GM18498 (cell line): Measurements from ENCODE around the gene SPIRE2.
"Not testable (repeated sequence)": the region's sequence is repeated elsewhere in the genome, so short reads cannot be mapped to it uniquely, and the experiment has no call there.

Experiments used
- ATAC-seq: cut with Tn5 transposase; IDR thresholded peaks from one replicate; pipeline ENCODE4 v1.9.1; 2021; ENCODE audit warnings: mild to moderate bottlenecking, moderate library complexity; ENCODE audit not compliant: unreplicated experiment

The SPIRE2 gene, protein sequence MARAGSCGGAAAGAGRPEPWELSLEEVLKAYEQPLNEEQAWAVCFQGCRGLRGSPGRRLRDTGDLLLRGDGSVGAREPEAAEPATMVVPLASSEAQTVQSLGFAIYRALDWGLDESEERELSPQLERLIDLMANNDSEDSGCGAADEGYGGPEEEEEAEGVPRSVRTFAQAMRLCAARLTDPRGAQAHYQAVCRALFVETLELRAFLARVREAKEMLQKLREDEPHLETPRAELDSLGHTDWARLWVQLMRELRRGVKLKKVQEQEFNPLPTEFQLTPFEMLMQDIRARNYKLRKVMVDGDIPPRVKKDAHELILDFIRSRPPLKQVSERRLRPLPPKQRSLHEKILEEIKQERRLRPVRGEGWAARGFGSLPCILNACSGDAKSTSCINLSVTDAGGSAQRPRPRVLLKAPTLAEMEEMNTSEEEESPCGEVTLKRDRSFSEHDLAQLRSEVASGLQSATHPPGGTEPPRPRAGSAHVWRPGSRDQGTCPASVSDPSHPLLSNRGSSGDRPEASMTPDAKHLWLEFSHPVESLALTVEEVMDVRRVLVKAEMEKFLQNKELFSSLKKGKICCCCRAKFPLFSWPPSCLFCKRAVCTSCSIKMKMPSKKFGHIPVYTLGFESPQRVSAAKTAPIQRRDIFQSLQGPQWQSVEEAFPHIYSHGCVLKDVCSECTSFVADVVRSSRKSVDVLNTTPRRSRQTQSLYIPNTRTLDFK

DNA sequence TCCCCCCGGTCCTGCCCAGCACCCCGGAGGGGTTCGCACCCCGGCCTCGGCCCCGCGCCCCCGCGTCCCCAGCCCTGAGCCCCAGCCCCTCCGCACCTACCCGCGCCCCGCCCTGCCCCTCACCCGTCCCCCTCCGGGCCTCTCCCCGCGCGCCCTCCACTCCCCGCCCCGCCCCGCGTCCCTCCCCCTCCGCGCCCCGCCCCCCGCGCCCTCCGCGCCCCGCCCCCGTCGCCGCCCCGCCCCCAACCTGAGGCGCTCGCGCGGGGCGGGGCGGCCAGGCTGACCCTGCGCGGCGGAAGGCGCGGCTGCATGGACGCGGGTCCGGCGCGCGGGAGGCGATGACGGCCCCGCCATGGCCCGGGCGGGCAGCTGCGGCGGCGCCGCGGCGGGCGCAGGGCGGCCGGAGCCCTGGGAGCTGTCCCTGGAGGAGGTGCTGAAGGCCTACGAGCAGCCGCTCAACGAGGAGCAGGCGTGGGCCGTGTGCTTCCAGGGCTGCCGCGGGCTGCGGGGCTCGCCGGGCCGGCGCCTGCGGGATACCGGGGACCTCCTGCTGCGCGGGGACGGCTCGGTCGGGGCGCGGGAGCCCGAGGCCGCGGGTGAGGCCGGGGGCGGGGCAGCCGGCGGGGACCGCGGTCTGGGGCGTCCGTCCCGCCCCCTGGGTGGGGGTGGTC lies at the start of gene SPIRE2:
TSS of gene SPIRE2 (plus strand) at position 277 of the 671 bp plus-strand sequence. CDS start at position 353, 76 bp downstream.
- peak; percentile 69 for ATAC-seq

- ATAC-seq = no peak
Measured at GRCh38 chr16:89779231-89779908, 48.9 kb upstream of the SPIRE2 start.

DNA sequence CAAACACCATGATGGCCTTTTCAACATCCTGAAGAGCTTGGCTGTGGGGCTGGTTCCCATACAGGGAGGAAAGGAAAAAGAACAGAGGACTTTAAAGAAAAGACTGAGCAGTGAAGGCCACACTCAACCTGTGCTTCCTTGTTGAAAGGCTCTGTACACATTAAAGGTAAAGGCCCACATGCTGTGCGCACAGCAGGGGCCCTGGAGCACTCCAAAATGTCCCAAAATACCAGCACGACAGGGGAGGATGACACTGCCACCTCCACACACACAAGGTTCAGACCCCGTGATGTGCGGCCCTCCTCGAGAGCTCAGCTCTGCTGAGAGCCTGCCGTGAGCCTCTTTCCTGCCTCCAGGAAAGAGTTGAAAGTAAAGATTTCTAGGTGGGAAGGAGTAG lies 48.4 kb upstream of the SPIRE2 start:
- ATAC-seq = no peak

DNA sequence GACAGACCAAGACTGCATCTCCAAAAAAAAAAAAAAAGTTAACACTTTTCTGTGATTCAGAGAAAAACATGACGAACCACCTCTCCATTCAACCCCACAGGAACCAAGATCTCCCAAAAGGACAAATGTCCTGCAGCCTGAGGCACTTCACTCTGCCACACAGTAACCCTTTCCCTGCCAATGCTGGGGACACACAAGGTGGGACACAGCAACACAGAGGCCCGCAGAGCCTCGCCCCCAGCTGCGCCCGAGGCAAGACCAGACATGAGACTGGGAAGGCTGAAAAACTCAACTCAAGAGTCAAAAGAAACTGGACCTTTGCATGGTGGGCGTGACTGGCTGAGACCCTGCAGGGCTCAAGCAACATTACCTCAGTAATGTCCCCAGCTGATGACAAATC lies 45.8 kb upstream of the SPIRE2 start:
- ATAC-seq = no peak

- ATAC-seq = not testable (repeated sequence)
Measured at GRCh38 chr16:89783952-89784351, 44.3 kb upstream of the SPIRE2 start.

DNA sequence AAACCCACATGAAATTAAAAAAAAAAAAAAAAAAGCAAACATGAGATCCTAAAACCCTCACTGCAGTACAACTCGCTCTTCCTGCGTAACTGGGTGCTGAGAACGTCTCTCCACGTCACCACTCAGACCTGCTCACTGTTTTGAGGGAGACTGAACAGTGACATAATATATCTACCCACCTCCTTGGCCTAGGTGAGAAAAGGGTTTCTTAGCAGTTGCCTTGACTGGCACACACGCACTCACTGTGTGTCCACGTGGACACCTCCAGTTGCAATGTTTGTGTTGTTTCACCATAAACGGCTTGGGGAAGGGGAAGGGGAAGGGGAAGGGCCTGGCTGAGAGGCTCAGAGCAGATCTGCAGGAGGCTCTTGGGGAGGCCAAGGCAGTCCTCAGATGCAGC lies 43.9 kb upstream of the SPIRE2 start:
- no peak for ATAC-seq

DNA sequence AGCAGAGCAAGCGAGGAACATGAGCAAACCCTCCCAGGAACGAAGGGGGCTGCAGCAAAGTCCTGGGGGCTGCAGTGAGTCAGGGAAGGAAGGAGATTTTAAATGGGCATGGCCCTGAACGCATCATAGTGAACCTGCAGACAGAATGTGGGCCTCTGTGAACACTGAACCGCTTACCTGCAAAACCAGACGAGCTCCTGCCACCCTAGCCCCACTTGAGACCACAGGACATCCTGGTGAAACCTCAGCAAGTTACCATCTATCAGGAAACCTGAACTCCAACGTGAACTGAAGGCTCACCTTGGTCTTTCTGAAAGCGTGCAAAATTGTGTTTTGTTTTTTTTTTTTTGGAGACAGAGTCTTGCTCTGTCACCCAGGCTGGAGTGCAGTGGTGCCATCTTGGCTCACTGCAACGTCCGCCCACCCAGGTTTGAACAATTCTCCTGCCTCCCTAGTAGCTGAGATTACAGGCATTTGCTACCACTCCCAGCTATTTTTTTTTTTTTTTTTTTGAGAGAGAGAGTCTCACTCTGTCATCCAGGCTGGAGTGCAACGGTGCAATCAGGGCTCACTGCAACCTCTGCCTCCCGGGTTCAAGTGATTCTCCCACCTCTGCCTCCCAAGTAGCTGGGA lies 42.6 kb upstream of the SPIRE2 start:
- ATAC-seq = no peak

GRCh38 chr16:89786474-89787364 lies 41.6 kb upstream of the SPIRE2 start:
- ATAC-seq = no peak

GRCh38 chr16:89787365-89787805 lies 40.9 kb upstream of the SPIRE2 start:
- ATAC-seq = no peak

- no peak for ATAC-seq
Measured at GRCh38 chr16:89791278-89791995, 36.8 kb upstream of the SPIRE2 start.

GRCh38 chr16:89793092-89793491 lies 35.2 kb upstream of the SPIRE2 start:
- not testable (repeated sequence) for ATAC-seq

GRCh38 chr16:89793955-89794354 lies 34.3 kb upstream of the SPIRE2 start:
- ATAC-seq = no peak

- no peak for ATAC-seq
Measured at GRCh38 chr16:89795676-89796075, 32.6 kb upstream of the SPIRE2 start.

DNA sequence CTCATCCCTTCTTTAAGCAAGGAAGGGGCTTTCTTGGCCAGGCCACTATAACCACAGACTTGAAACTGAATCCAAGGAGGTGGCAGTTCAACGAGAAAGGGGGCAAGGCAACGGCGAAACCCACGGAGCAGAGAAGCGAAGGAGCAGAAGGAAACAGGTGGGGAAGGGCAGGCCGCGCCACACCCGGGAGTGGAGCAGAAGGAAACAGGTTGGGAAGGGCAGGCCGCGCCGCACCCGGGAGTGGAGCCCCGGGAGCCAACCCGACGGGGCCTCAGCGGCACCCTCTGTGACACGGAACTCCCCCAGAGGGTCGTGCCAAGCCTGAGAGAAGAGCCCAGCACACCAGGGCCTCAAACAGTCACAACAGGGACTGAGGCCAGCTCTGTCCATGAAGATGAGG lies 32.2 kb upstream of the SPIRE2 start:
- no peak for ATAC-seq

GRCh38 chr16:89798126-89798525 lies 30.1 kb upstream of the SPIRE2 start:
- no peak for ATAC-seq

DNA sequence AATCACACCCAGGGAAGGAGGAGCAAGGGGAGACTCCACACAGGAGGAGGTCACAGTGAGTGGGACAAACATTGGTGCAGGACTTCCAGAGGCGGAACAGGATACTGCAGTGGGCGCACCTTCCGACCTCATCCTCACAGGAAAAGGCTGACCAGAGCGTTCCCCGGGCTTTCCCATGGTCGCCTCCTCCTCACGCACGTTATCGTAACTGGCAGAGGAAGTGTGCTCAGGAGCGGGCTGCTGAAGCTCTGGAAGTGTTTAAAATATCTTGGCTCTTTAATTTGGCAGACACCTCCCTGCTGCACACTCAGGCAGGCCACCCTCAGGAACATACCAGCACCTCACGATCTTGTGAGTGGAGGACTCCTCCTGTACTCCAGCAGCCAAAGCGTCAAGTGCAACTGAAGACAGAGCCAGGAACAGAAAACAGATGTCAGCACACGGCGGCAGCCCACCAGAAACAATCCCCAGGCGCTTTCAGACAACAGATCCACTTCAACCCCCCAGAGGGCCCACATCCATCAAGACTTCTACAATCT lies 29.4 kb upstream of the SPIRE2 start:
- ATAC-seq = no peak

DNA sequence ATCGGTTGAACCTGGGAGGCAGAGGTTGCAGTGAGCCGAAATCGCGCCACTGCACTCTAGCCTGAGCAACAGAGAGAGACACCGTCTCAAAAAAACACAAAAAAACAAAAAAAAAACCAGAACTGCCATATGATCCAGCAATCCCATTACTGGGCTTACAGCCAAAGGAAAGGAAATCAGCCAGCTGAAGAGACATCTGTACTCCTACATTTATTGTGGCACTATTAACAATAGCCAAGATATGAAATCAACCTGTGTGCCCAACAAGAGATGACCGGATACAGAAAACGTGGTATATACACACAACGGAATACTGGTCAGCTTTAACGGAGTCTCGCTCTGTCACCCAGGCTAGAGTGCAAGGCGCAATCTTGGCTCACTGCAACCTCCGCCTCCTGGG lies 26.5 kb upstream of the SPIRE2 start:
- ATAC-seq = no peak

- no peak for ATAC-seq
Measured at GRCh38 chr16:89805136-89805905, 23.0 kb upstream of the SPIRE2 start.
